Ishikawa (cell line): ENCODE data around the gene CORO1C.

Experiments
- CEBPB ChIP-seq: IDR thresholded peaks from 2 replicates; pipeline ENCODE4 v1.6.1; 2012
- CREB1 ChIP-seq: IDR thresholded peaks from 2 replicates; pipeline ENCODE4 v1.6.1; 2012; ENCODE audit warnings: low read depth
- EGR1 ChIP-seq: IDR thresholded peaks from 2 replicates; pipeline ENCODE4 v1.6.1; 2012
- EP300 ChIP-seq: IDR thresholded peaks from 2 replicates; pipeline ENCODE4 v1.6.1; 2012; ENCODE audit warnings: borderline replicate concordance
- FOXM1 ChIP-seq: IDR thresholded peaks from 2 replicates; pipeline ENCODE4 v1.6.1; 2012; ENCODE audit warnings: low read depth, borderline replicate concordance
- NFIC ChIP-seq: IDR thresholded peaks from 2 replicates; pipeline ENCODE4 v1.6.1; 2012
- RAD21 ChIP-seq: IDR thresholded peaks from 2 replicates; pipeline ENCODE4 v1.6.1; 2012; ENCODE audit warnings: low read depth
- TAF1 ChIP-seq: IDR thresholded peaks from 2 replicates; pipeline ENCODE4 v1.6.1; 2012; ENCODE audit warnings: low read depth, mild to moderate bottlenecking
- TCF12 ChIP-seq: IDR thresholded peaks from 2 replicates; pipeline ENCODE4 v1.6.1; 2012; ENCODE audit warnings: low read depth
- TEAD4 ChIP-seq: IDR thresholded peaks from 2 replicates; pipeline ENCODE4 v1.6.1; 2012
- YY1 ChIP-seq: IDR thresholded peaks from 2 replicates; pipeline ENCODE4 v1.6.1; 2012; ENCODE audit warnings: low read depth
- ZBTB7A ChIP-seq: IDR thresholded peaks from 2 replicates; pipeline ENCODE4 v1.6.1; 2012; ENCODE audit warnings: low read depth
- TF ChIP-seq, protein P1 (sequence below): IDR thresholded peaks from 2 replicates; pipeline ENCODE4 v1.6.1; 2012; ENCODE audit warnings: low read depth, mild to moderate bottlenecking
- TF ChIP-seq, protein P2 (sequence below): IDR thresholded peaks from 2 replicates; pipeline ENCODE4 v1.6.1; 2012
- TF ChIP-seq, protein P3 (sequence below): IDR thresholded peaks from 2 replicates; pipeline ENCODE4 v1.6.1; 2012

CORO1C gene

DNA sequence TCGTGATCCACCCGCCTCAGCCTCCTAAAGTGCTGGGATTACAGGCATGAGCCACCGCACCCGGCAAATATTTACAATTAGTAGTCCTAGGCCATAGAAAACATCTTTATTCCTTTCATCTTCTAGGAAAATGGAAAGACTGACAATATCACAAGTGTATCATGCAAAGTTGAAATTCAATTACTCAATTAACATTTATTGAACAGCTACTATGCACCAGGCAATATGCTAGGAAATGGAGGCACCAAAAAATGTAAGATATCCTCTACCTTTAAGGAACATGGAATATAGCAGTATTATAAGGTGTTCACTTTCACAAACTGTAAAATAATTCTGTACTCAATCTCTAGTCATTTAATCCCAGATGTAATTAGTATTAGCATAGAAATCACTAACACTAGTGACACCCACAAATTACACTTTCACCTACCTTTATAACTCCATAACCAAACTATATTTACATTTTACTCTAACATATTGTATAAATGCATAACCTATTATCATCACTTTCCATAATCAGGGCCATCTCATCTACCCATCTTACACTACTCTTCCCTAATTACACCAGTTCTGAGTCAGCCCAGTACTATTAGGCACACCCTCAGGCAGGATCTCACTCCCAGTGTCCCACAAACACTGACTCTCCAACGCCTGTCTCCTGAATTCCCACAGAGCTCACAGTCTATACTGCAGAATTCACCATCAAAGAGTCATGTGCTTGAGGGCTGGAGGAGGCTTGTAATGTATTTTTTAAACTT, 10.4 kb downstream of the CORO1C start:
- TF ChIP-seq ZBTB7A (no peak), RAD21 (no peak), YY1 (no peak), TCF12 (no peak), TAF1 (no peak), CREB1 (no peak), FOXM1 (no peak), EP300 (no peak), CEBPB (no peak), TEAD4 (no peak), NFIC (no peak), EGR1 (no peak)
- TF ChIP-seq, protein P1, sequence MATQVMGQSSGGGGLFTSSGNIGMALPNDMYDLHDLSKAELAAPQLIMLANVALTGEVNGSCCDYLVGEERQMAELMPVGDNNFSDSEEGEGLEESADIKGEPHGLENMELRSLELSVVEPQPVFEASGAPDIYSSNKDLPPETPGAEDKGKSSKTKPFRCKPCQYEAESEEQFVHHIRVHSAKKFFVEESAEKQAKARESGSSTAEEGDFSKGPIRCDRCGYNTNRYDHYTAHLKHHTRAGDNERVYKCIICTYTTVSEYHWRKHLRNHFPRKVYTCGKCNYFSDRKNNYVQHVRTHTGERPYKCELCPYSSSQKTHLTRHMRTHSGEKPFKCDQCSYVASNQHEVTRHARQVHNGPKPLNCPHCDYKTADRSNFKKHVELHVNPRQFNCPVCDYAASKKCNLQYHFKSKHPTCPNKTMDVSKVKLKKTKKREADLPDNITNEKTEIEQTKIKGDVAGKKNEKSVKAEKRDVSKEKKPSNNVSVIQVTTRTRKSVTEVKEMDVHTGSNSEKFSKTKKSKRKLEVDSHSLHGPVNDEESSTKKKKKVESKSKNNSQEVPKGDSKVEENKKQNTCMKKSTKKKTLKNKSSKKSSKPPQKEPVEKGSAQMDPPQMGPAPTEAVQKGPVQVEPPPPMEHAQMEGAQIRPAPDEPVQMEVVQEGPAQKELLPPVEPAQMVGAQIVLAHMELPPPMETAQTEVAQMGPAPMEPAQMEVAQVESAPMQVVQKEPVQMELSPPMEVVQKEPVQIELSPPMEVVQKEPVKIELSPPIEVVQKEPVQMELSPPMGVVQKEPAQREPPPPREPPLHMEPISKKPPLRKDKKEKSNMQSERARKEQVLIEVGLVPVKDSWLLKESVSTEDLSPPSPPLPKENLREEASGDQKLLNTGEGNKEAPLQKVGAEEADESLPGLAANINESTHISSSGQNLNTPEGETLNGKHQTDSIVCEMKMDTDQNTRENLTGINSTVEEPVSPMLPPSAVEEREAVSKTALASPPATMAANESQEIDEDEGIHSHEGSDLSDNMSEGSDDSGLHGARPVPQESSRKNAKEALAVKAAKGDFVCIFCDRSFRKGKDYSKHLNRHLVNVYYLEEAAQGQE = no peak
- TF ChIP-seq, protein P2, sequence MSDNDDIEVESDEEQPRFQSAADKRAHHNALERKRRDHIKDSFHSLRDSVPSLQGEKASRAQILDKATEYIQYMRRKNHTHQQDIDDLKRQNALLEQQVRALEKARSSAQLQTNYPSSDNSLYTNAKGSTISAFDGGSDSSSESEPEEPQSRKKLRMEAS = no peak
- TF ChIP-seq, protein P3, sequence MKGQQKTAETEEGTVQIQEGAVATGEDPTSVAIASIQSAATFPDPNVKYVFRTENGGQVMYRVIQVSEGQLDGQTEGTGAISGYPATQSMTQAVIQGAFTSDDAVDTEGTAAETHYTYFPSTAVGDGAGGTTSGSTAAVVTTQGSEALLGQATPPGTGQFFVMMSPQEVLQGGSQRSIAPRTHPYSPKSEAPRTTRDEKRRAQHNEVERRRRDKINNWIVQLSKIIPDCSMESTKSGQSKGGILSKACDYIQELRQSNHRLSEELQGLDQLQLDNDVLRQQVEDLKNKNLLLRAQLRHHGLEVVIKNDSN = no peak

DNA sequence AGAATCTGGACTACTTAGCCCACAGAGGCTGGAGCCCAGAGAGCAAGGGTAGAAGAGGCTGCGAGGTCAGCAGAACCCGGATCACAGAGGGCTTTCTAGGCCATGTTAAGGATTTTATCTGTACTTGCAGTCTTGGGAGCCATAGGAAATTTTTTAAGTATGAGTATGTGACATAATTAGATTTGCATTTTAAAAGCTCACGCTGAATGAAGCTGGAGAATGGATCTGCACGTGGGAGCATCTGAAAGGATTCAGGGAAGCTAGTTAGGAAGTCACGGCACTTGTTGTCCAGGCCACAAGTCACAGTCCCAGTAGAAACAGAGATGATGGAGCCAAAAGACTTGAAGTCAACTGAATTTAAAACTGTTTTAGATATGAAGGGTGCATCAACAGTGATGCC, 14.1 kb downstream of the CORO1C start:
- TF ChIP-seq EP300 = no peak
- TF ChIP-seq, protein P1 = no peak
- TF ChIP-seq TEAD4 = no peak
- no peak for TF ChIP-seq NFIC
- TF ChIP-seq CREB1 = no peak
- no peak for TF ChIP-seq ZBTB7A
- TF ChIP-seq, protein P2 = no peak

DNA sequence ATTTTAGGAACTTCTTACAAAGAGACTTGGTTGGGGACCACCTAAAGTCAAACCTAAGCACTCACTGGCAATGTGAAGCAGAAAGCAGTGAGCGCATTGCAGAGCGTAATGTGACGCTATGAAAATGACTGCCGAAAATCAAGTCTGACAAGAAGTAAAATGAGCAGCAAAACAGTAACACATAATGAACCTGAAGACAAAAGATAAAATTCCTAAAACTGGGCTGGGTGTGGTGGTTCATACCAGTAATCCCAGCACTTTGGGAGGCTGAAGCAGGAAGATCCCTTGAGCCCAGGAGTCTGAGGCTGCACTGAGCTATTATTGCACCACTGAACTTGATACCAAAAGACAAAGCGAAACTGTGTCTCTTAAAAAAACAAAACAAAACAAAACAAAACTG, 16.5 kb downstream of the CORO1C start:
- TF ChIP-seq, protein P1 = no peak
- TF ChIP-seq ZBTB7A (no peak), FOXM1 (no peak), EP300 (no peak), TEAD4 (no peak), EGR1 (no peak), NFIC (no peak), TCF12 (no peak), CREB1 (no peak), YY1 (no peak), TAF1 (no peak)
- TF ChIP-seq, protein P2 = no peak

DNA sequence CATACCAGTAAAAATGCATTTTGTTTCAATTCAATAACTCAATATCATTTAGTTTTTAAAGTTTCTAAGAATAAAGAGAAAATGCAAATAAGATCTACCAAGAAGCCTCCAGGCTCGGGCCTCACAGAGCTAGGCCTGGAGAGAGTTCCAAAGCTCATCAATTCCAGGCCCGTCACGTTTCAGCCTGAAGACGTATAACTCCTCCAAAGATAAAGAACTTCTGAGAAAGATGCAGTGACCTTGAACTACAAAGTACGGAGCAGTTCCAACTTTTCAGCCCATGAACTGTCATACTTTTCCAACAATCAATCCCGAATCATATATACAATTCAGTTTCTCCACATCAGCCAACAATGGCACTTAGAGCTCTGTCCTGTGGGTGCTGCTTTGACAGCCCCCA, 17.8 kb downstream of the CORO1C start:
- TF ChIP-seq EGR1 (no peak), TEAD4 (no peak), YY1 (no peak), TAF1 (no peak), TCF12 (no peak), CEBPB (no peak), EP300 (no peak), NFIC (no peak), ZBTB7A (no peak), FOXM1 (no peak), RAD21 (no peak), CREB1 (no peak)
- TF ChIP-seq, protein P1 = no peak
- TF ChIP-seq, protein P2 = no peak
- TF ChIP-seq, protein P3 = no peak
